MM.1S (cell line): ENCODE results near the gene DDAH1.

Experiments
- DNase-seq: peaks from one replicate; pipeline ENCODE4 v3.0.0-alpha.2; 2015
- H2AFZ ChIP-seq: fragments of 300-600 bp; sonication (generic); 2 replicates; pipeline ENCODE4 v1.6.0; 2016; ENCODE audit warnings: antibody characterized with exemption, low read length
- H3F3A ChIP-seq: fragments of 300-600 bp; sonication (generic); 2 replicates; pipeline ENCODE4 v1.6.1; 2016; ENCODE audit warnings: mild to moderate bottlenecking, antibody characterized with exemption, low read length, moderate library complexity, mixed read lengths; ENCODE audit not compliant: insufficient read depth
- H3K27ac ChIP-seq: fragments of 300-600 bp; sonication (generic); 2 replicates; pipeline ENCODE4 v1.5.1; 2016; ENCODE audit warnings: mild to moderate bottlenecking, low read length
- H3K27me3 ChIP-seq: fragments of 300-600 bp; sonication (generic); replicated peaks from 2 replicates; pipeline ENCODE4 v1.6.0; 2016; ENCODE audit warnings: low read length; ENCODE audit not compliant: insufficient read depth
- H3K36me3 ChIP-seq: fragments of 300-600 bp; sonication (generic); replicated peaks from 2 replicates; pipeline ENCODE4 v1.6.1; 2016; ENCODE audit warnings: mild to moderate bottlenecking, low read length, mixed read lengths; ENCODE audit not compliant: insufficient read depth
- H3K4me1 ChIP-seq: fragments of 300-600 bp; sonication (generic); 2 replicates; pipeline ENCODE4 v1.6.1; 2016; ENCODE audit warnings: low read length, mixed read lengths
- H3K4me2 ChIP-seq: fragments of 300-600 bp; sonication (generic); 2 replicates; pipeline ENCODE4 v1.6.0; 2016; ENCODE audit warnings: low read depth, low read length
- H3K4me3 ChIP-seq: fragments of 300-600 bp; sonication (generic); 2 replicates; pipeline ENCODE4 v1.5.1; 2016; ENCODE audit warnings: low read length, mixed read lengths
- H3K79me2 ChIP-seq: fragments of 300-600 bp; sonication (generic); 2 replicates; pipeline ENCODE4 v1.6.1; 2016; ENCODE audit warnings: mixed run types, low read length, mixed read lengths
- H3K9ac ChIP-seq: fragments of 300-600 bp; sonication (generic); 2 replicates; pipeline ENCODE4 v1.6.1; 2016; ENCODE audit warnings: low read length, mixed read lengths
- H3K9me2 ChIP-seq: fragments of 300-600 bp; sonication (generic); replicated peaks from 2 replicates; pipeline ENCODE4 v1.6.1; 2016; ENCODE audit warnings: mild to moderate bottlenecking, low read length, mixed read lengths; ENCODE audit not compliant: insufficient read depth
- H3K9me3 ChIP-seq: fragments of 300-600 bp; sonication (generic); replicated peaks from 2 replicates; pipeline ENCODE4 v1.6.1; 2016; ENCODE audit warnings: mild to moderate bottlenecking, low read length, mixed read lengths; ENCODE audit not compliant: insufficient read depth
- H4K20me1 ChIP-seq: fragments of 300-600 bp; sonication (generic); 2 replicates; pipeline ENCODE4 v1.6.1; 2016; ENCODE audit warnings: mild to moderate bottlenecking, low read length, moderate library complexity, mixed read lengths; ENCODE audit not compliant: insufficient read depth
- EZH2 ChIP-seq: fragments of 300-600 bp; sonication (generic); optimal IDR thresholded peaks from 2 replicates; pipeline ENCODE3; 2017; ENCODE audit warnings: low read depth, mild to moderate bottlenecking, antibody characterized with exemption, low read length, mixed read lengths
- EZH2phosphoT487 ChIP-seq: fragments of 300-600 bp; sonication (generic); IDR thresholded peaks from 2 replicates; pipeline ENCODE4 v1.6.1; 2018; ENCODE audit warnings: antibody characterized with exemption, low read length
- TF ChIP-seq, protein P1 (sequence below): fragments of 300-600 bp; sonication (generic); IDR thresholded peaks from 2 replicates; pipeline ENCODE4 v1.5.1; 2016; ENCODE audit warnings: antibody characterized with exemption, low read length, mixed read lengths

The DDAH1 gene

DNA sequence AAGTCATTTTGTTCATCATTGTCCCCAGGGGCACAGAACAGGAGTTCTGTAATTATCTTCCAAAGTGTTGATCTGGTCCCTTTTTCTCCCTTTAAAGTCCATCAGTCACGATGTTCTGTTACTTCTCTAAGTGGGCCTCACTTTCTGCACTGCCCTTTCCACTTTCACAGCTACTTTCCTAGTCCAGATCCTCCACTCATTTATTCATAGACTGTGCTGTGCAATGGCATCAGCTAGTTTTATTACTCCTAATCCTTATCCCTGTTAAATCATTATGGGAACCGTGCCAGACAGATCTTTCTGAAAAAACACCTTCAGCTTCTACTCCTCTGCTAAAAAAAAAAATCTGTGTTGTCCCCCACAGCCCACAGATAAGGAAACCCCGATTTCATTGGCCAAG, 124.5 kb downstream of the DDAH1 start:
- no peaks in the 10 kb centered on the region for H3K36me3 ChIP-seq
- no peak overlapping the region for H3K4me3 ChIP-seq
- no peak for DNase-seq
- no peak overlapping the region for H2AFZ ChIP-seq
- no peaks in the 10 kb centered on the region for H4K20me1 ChIP-seq
- no peaks in the 10 kb centered on the region for H3K9me3 ChIP-seq
- no peaks in the 10 kb centered on the region for H3K79me2 ChIP-seq
- 0 out of 2 replicates have a peak, but pooled peaks cover 1% of the 10 kb centered on the region for H3K4me1 ChIP-seq
- H3F3A ChIP-seq = no peaks in the 10 kb centered on the region
- H3K9me2 ChIP-seq = no peaks in the 10 kb centered on the region
- H3K4me2 ChIP-seq = no peak overlapping the region
- H3K27ac ChIP-seq = no peak overlapping the region
- TF ChIP-seq, protein P1, sequence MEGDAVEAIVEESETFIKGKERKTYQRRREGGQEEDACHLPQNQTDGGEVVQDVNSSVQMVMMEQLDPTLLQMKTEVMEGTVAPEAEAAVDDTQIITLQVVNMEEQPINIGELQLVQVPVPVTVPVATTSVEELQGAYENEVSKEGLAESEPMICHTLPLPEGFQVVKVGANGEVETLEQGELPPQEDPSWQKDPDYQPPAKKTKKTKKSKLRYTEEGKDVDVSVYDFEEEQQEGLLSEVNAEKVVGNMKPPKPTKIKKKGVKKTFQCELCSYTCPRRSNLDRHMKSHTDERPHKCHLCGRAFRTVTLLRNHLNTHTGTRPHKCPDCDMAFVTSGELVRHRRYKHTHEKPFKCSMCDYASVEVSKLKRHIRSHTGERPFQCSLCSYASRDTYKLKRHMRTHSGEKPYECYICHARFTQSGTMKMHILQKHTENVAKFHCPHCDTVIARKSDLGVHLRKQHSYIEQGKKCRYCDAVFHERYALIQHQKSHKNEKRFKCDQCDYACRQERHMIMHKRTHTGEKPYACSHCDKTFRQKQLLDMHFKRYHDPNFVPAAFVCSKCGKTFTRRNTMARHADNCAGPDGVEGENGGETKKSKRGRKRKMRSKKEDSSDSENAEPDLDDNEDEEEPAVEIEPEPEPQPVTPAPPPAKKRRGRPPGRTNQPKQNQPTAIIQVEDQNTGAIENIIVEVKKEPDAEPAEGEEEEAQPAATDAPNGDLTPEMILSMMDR = no peak
- TF ChIP-seq EZH2 (no peak), EZH2phosphoT487 (no peak)
- H3K9ac ChIP-seq = no peak overlapping the region
- H3K27me3 ChIP-seq = no peaks in the 10 kb centered on the region

DNA sequence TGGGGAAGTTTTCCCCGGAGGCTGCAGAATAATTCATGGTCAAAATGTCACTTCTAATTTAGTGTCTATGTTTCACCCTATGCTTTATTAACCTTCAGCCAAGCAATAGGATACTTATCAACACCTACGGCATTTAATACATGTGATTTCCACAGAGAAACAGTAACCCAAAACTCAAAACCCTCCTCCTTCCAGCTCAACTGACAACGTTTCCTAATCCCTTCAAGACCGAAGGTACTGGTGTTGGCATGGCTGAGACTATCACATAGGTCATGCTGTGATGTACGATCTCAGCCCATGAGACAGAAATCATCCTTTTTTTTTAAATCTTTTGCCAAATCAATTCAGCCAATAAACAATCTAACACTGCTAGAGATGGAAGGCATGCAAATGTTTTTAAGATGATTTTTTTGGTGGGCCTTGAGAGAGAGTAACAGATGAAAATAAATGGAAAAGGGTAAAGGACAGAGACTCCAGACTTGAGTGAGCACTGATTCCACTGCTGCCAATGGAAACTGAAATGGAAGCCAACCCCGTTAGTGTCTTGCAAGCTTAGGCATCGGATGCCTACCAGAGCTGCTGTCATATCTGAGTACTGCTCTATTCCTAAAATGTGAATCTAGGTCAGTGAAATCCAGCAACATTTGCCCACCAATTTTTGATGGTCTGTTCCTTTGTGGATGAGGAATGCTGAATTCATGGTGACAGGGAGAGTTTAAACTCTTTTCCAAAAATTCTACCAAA, 125.1 kb downstream of the DDAH1 start:
- Histone ChIP-seq H3K79me2 (no peaks in the 10 kb centered on the region), H3F3A (no peaks in the 10 kb centered on the region), H4K20me1 (no peaks in the 10 kb centered on the region), H3K27ac (no peak overlapping the region), H3K9me2 (no peaks in the 10 kb centered on the region), H2AFZ (no peak overlapping the region), H3K4me1 (peaks cover 7% of the 10 kb centered on the region; the same call in 1 of the 2 replicates), H3K4me2 (no peak overlapping the region), H3K9me3 (no peaks in the 10 kb centered on the region), H3K4me3 (no peak overlapping the region), H3K36me3 (no peaks in the 10 kb centered on the region), H3K27me3 (no peaks in the 10 kb centered on the region), H3K9ac (no peak overlapping the region)
- no peak for DNase-seq
- TF ChIP-seq EZH2phosphoT487 = no peak
- TF ChIP-seq, protein P1 = no peak
- no peak for TF ChIP-seq EZH2

DNA sequence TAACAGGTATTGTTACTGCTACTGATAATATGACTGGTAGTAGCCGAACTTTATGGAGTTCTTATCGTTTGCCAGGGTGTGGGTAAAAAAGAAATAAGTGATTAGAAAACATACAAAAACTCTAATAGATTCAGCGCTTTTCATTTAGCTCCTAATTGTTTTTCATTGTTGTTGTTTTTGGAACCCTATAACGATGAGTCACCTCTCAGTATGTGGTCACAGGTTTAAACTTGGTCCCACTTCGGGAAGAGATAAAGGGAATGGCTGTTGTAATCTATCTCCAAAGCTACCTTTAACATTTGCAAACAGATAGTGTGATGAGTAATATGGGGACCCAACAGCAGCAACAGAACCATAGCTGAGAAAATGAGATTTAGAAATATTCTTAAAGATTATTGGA, 125.9 kb downstream of the DDAH1 start:
- no peaks in the 10 kb centered on the region for H3K36me3 ChIP-seq
- no peaks in the 10 kb centered on the region for H3F3A ChIP-seq
- H2AFZ ChIP-seq = no peak overlapping the region
- no peaks in the 10 kb centered on the region for H3K27me3 ChIP-seq
- no peaks in the 10 kb centered on the region for H4K20me1 ChIP-seq
- TF ChIP-seq EZH2 (no peak), EZH2phosphoT487 (no peak)
- TF ChIP-seq, protein P1 = no peak
- no peaks in the 10 kb centered on the region for H3K9me3 ChIP-seq
- H3K79me2 ChIP-seq = no peaks in the 10 kb centered on the region
- H3K9ac ChIP-seq = no peak overlapping the region
- DNase-seq = no peak
- H3K27ac ChIP-seq = no peak overlapping the region
- H3K4me1 ChIP-seq = peaks cover 10% of the 10 kb centered on the region; the same call in 1 of the 2 replicates
- no peaks in the 10 kb centered on the region for H3K9me2 ChIP-seq
- no peak overlapping the region for H3K4me3 ChIP-seq
- no peak overlapping the region for H3K4me2 ChIP-seq
